B cell (primary cell): ENCODE data around the gene RELB.

Experiments
- EZH2 ChIP-seq: IDR thresholded peaks from 2 replicates; pipeline ENCODE4 v1.6.1; 2012; ENCODE audit warnings: borderline replicate concordance, low read depth, mild to moderate bottlenecking, moderate library complexity, low read length; ENCODE audit not compliant: insufficient read depth, poor library complexity, severe bottlenecking
- TF ChIP-seq, protein P1 (sequence below): fragments of 200-600 bp; IDR thresholded peaks from one replicate; pipeline ENCODE4 v1.8.0; 2022; ENCODE audit warnings: antibody characterized with exemption, mild to moderate bottlenecking

DNA sequence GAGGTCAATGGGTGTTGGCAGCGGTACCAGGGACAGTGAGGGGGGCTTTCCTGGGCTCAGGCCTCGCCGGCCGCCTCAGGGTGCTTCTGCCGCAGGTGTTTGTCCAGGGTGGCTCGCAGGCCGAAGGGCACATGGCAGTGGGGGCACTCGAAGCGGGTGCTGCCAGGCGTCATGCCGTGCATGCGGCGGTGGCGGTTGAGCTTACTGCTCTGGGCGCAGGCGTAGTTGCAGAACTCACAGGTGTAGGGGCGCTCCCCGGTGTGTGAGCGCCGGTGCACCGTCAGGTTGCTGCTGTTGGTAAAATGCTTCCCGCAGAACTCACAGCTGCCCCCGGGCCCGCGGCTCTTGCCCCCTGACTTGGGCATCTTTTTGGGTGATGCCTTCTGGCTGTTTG, 70.3 kb downstream of the RELB start:
- TF ChIP-seq, protein P1, sequence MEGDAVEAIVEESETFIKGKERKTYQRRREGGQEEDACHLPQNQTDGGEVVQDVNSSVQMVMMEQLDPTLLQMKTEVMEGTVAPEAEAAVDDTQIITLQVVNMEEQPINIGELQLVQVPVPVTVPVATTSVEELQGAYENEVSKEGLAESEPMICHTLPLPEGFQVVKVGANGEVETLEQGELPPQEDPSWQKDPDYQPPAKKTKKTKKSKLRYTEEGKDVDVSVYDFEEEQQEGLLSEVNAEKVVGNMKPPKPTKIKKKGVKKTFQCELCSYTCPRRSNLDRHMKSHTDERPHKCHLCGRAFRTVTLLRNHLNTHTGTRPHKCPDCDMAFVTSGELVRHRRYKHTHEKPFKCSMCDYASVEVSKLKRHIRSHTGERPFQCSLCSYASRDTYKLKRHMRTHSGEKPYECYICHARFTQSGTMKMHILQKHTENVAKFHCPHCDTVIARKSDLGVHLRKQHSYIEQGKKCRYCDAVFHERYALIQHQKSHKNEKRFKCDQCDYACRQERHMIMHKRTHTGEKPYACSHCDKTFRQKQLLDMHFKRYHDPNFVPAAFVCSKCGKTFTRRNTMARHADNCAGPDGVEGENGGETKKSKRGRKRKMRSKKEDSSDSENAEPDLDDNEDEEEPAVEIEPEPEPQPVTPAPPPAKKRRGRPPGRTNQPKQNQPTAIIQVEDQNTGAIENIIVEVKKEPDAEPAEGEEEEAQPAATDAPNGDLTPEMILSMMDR = no peak
- no peak for TF ChIP-seq EZH2
